Endothelial cell of umbilical vein (primary cell): ENCODE data around the gene HKDC1. TPM values are rescaled to one million over a fixed set of nuclear protein-coding genes. Genes with fewer than 3 reads are reported as not detected.
A peak's percentile ranks its signal among the peaks of the same experiment; 100 is the strongest.
"Not testable (repeated sequence)": the region's sequence is repeated elsewhere in the genome, so short reads cannot be mapped to it uniquely, and the experiment has no call there.

ENCODE experiments used
- BruUV-seq: library from RNA; stranded (reverse); fragments of 400-500 nt; replicated peaks from 2 replicates; lab custom pipeline; 2021; lab: Mats Ljungman, UMichigan
- CTCF ChIA-PET: fragments of 300-600, 350-600 bp; sonication (Branson Sonifier 250); formaldehyde crosslinking; loops from one replicate; lab custom pipeline; 2021; ENCODE audit warnings: antibody characterized with exemption, inconsistent platforms; lab: Charles Lee
- POLR2A ChIA-PET: fragments of 300-600, 350-600 bp; sonication (Branson Sonifier 250); formaldehyde crosslinking; loops from one replicate; lab custom pipeline; 2021; ENCODE audit warnings: antibody characterized with exemption, inconsistent platforms; lab: Charles Lee
- DNase-seq: peaks from one replicate; pipeline ENCODE4 v3.0.0-alpha.2; 2011; ENCODE audit warnings: low read depth, low spot score
- FAIRE-seq: peaks from 2 replicates; lab custom pipeline; 2011; peaks lifted over from hg19 to GRCh38; lab: Jason Lieb, UNC
- H2AFZ ChIP-seq: 2 replicates; pipeline ENCODE4 v1.6.0; 2012; ENCODE audit warnings: low read depth, low read length, control low read depth, inconsistent platforms
- H3K27ac ChIP-seq: 2 replicates; pipeline ENCODE4 v1.5.1; 2011; ENCODE audit warnings: low read depth, mild to moderate bottlenecking, control low read depth, low read length, moderate library complexity; ENCODE audit not compliant: insufficient read depth
- H3K27me3 ChIP-seq, 2 experiments: 2 replicates each; pipeline versions ENCODE4 v1.6.0 to v1.6.1; 2011; ENCODE audit warnings: low read length in 2 of 2, mixed read lengths in 1 of 2; ENCODE audit not compliant: control insufficient read depth in 2 of 2, insufficient read depth in 2 of 2
- H3K36me3 ChIP-seq, 2 experiments: 2 replicates in 1 of 2; 3 replicates in 1 of 2; pipeline ENCODE4 v1.5.1; 2011; ENCODE audit warnings: low read length in 2 of 2, mild to moderate bottlenecking in 1 of 2, moderate library complexity in 1 of 2; ENCODE audit not compliant: control insufficient read depth in 2 of 2, insufficient read depth in 2 of 2; ENCODE audit errors: extremely low read depth in 1 of 2
- H3K4me1 ChIP-seq: 3 replicates; pipeline ENCODE4 v1.5.1; 2011; ENCODE audit warnings: mild to moderate bottlenecking, low read length; ENCODE audit not compliant: control insufficient read depth, insufficient read depth; ENCODE audit errors: extremely low read depth
- H3K4me2 ChIP-seq: 2 replicates; pipeline ENCODE4 v1.6.1; 2011; ENCODE audit warnings: low read length, control low read depth, mixed read lengths; ENCODE audit not compliant: insufficient read depth
- H3K4me3 ChIP-seq, 3 experiments: fragments of 200-600 bp in 1 of 3; sonication (generic), shearing (Covaris generic) in 1 of 3; replicated peaks in 1 of 3; 2 replicates each; pipeline ENCODE4 v1.5.1; 2011 to 2016; ENCODE audit warnings: control low read depth in 3 of 3, low read length in 3 of 3, mild to moderate bottlenecking in 2 of 3, inconsistent platforms in 1 of 3, low read depth in 1 of 3, moderate library complexity in 1 of 3; ENCODE audit not compliant: insufficient read depth in 1 of 3
- H3K79me2 ChIP-seq: 2 replicates; pipeline ENCODE4 v1.6.0; 2012; ENCODE audit warnings: low read length, inconsistent platforms; ENCODE audit not compliant: control insufficient read depth, insufficient read depth
- H3K9ac ChIP-seq: replicated peaks from 2 replicates; pipeline ENCODE3; 2011; ENCODE audit warnings: low read length, control low read depth; ENCODE audit not compliant: insufficient read depth; ENCODE audit errors: extremely low read depth
- H3K9me1 ChIP-seq: replicated peaks from 3 replicates; pipeline ENCODE4 v1.6.0; 2011; ENCODE audit warnings: mild to moderate bottlenecking, low read length; ENCODE audit not compliant: control insufficient read depth, insufficient read depth; ENCODE audit errors: extremely low read depth
- H3K9me3 ChIP-seq: replicated peaks from 2 replicates; pipeline ENCODE4 v1.5.1; 2012; ENCODE audit warnings: low read length, inconsistent platforms; ENCODE audit not compliant: control insufficient read depth, insufficient read depth
- H4K20me1 ChIP-seq: replicated peaks from 2 replicates; pipeline ENCODE3; 2011; ENCODE audit warnings: mild to moderate bottlenecking, low read length; ENCODE audit not compliant: control insufficient read depth, insufficient read depth; ENCODE audit errors: extremely low read depth
- EZH2 ChIP-seq: IDR thresholded peaks from 2 replicates; pipeline ENCODE4 v1.6.1; 2012; ENCODE audit warnings: borderline replicate concordance, low read depth, mild to moderate bottlenecking, moderate library complexity, low read length, inconsistent platforms; ENCODE audit not compliant: severe bottlenecking
- FOS ChIP-seq: IDR thresholded peaks from 2 replicates; pipeline ENCODE4 v1.6.1; 2011; ENCODE audit warnings: mild to moderate bottlenecking, low read length, moderate library complexity, borderline replicate concordance; ENCODE audit not compliant: insufficient read depth
- GATA2 ChIP-seq: IDR thresholded peaks from 2 replicates; pipeline ENCODE4 v1.7.0; 2011; ENCODE audit warnings: low read depth, mild to moderate bottlenecking, moderate library complexity, mixed read lengths, low read length; ENCODE audit not compliant: insufficient read length, insufficient read depth
- JUN ChIP-seq: IDR thresholded peaks from 2 replicates; pipeline ENCODE4 v1.6.1; 2011; ENCODE audit warnings: borderline replicate concordance, low read depth; ENCODE audit not compliant: insufficient read length, insufficient read depth
- MYC ChIP-seq: IDR thresholded peaks from one replicate; pipeline ENCODE4 v1.6.1; 2011; ENCODE audit warnings: mild to moderate bottlenecking, low read depth, low read length
- POLR2A ChIP-seq: IDR thresholded peaks from 2 replicates; pipeline ENCODE4 v1.6.1; 2012; ENCODE audit warnings: low read depth, mild to moderate bottlenecking, control low read depth, low read length
- POLR2AphosphoS5 ChIP-seq: IDR thresholded peaks from 2 replicates; pipeline ENCODE4 v1.6.1; 2012; ENCODE audit warnings: low read depth, mild to moderate bottlenecking, control low read depth, low read length, moderate library complexity; ENCODE audit not compliant: insufficient read depth
- dilution Hi-C: fragments of 300-500 bp; cut with MboI; formaldehyde crosslinking; loops from one replicate; pipeline ENCODE4 v1.15.0; 2019; ENCODE audit warnings: low sequenced_read_pairs; ENCODE audit not compliant: extremely low pct_ligation_motif_present
- intact Hi-C: fragments of 100-400 bp; cut with micrococcal nuclease; formaldehyde crosslinking; loops from one replicate; pipeline ENCODE4 v1.10.0; 2022
- polyA plus RNA-seq, 4 experiments: library from polyadenylated mRNA; depleted of rRNA in 3 of 4; stranded (reverse) in 3 of 4; unstranded in 1 of 4; fragments of >200 nt; gene quantifications; 2 replicates each; pipeline versions ENCODE4 v1.2.1 to v1.2.3, GENCODE V29; 2011 to 2012; ENCODE audit warnings: missing spikeins in 1 of 4
- total RNA-seq: library from RNA; stranded (reverse); gene quantifications from 2 replicates; pipeline ENCODE4 v1.2.3, GENCODE V29; 2021
- TF ChIP-seq, protein P1 (sequence below): IDR thresholded peaks from 2 replicates; pipeline ENCODE4 v1.6.1; 2011; ENCODE audit not compliant: insufficient read depth, insufficient read length
- TF ChIP-seq, protein P2 (sequence below), 2 donors: IDR thresholded peaks; 1 replicate in 1 of 2; 2 replicates in 1 of 2; pipeline ENCODE4 v1.5.1; 2011; ENCODE audit warnings: low read length in 2 of 2, mild to moderate bottlenecking in 2 of 2, moderate library complexity in 2 of 2, control low read depth in 1 of 2, inconsistent platforms in 1 of 2, low read depth in 1 of 2; ENCODE audit not compliant: insufficient read depth in 1 of 2; ENCODE audit errors: extremely low read depth in 1 of 2

HKDC1 gene
- total and polyA plus RNA-seq, 2 donors (not counting 3 experiments of a cell fraction or from before 2014, with no cell fraction given) = not detected

DNA sequence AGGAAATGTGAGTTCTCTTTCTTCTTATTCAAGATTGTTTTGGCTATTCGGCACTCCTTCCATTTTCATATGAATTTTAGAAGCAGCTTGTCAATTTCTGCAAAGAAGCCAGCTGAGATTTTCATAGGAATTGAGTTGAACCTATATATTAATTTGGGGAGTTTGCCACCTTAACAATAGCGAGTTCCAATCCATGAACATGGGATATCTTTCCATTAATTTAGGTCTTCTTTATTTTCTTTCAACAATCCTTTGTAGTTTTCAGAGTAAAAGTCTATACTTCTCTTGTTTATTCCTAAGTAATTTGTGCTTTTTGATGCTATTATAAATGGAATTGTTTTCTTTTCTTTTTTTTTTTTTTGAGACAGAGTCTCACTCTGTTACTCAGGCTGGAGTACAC, 31.3 kb downstream of the HKDC1 start:
- H3K4me1 ChIP-seq, H3K4me3 ChIP-seq, H3K9ac ChIP-seq, H2AFZ ChIP-seq, BruUV-seq, H4K20me1 ChIP-seq, H3K9me1 ChIP-seq, intact Hi-C loops, H3K9me3 ChIP-seq, DNase-seq, H3K4me2 ChIP-seq, CTCF ChIA-PET, H3K27me3 ChIP-seq, H3K27ac ChIP-seq, H3K36me3 ChIP-seq, H3K79me2 ChIP-seq, dilution Hi-C loops: not testable (repeated sequence)
- FAIRE-seq = peak; percentile 44
- POLR2A ChIA-PET = interaction anchor here (0.7 kb wide), 1 partner anchor 140 kb away, joined by 11 read pairs; no protein-coding TSS in a partner anchor

DNA sequence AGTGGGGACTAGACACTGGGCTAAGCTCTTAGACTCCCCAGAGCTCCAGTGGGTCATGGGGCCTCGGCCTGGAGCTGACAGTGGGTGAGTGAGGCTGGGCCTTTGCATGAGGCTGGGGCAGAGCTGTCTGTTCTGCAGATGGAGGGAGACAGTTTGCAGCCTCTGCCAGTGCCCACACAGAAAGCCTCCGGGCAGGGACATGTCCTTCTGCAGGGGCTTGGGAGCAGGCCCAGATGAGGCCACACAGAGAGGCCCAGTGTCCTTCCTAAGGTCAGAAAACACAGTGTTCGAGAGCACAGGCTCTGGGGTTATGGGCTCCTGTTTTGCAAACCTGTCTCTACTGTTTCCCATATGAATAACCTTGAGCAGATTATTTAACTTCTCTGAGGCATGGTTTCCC, 33.0 kb downstream of the HKDC1 start:
- Histone ChIP-seq H3K36me3 (no peaks in the 10 kb centered on the region), H3K79me2 (no peaks in the 10 kb centered on the region), H3K9me3 (no peaks in the 10 kb centered on the region), H3K4me1 (no peaks in the 10 kb centered on the region), H3K4me2 (no peak overlapping the region), H3K9ac (no peak overlapping the region), H3K27ac (no peak overlapping the region), H2AFZ (no peak overlapping the region), H4K20me1 (no peaks in the 10 kb centered on the region), H3K9me1 (no peaks in the 10 kb centered on the region), H3K4me3 (no peak overlapping the region), H3K27me3 (peaks cover 0 to 2% of the 10 kb centered on the region in 2 experiments)
- intact Hi-C loops = no loop called here
- POLR2A ChIA-PET = no interaction called here
- CTCF ChIA-PET = interaction anchor here (1.1 to 1.8 kb wide), 2 partner anchors 14 to 122 kb away, joined by 3 to 5 read pairs; no protein-coding TSS in a partner anchor
- TF ChIP-seq, protein P1, sequence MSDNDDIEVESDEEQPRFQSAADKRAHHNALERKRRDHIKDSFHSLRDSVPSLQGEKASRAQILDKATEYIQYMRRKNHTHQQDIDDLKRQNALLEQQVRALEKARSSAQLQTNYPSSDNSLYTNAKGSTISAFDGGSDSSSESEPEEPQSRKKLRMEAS = no peak
- TF ChIP-seq, protein P2, sequence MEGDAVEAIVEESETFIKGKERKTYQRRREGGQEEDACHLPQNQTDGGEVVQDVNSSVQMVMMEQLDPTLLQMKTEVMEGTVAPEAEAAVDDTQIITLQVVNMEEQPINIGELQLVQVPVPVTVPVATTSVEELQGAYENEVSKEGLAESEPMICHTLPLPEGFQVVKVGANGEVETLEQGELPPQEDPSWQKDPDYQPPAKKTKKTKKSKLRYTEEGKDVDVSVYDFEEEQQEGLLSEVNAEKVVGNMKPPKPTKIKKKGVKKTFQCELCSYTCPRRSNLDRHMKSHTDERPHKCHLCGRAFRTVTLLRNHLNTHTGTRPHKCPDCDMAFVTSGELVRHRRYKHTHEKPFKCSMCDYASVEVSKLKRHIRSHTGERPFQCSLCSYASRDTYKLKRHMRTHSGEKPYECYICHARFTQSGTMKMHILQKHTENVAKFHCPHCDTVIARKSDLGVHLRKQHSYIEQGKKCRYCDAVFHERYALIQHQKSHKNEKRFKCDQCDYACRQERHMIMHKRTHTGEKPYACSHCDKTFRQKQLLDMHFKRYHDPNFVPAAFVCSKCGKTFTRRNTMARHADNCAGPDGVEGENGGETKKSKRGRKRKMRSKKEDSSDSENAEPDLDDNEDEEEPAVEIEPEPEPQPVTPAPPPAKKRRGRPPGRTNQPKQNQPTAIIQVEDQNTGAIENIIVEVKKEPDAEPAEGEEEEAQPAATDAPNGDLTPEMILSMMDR (IDR thresholded peaks at IDR 0.05; ENCODE audit: extremely low read depth in 1 of 2, insufficient read depth in 1 of 2, low read depth in 1 of 2, low read length in 2 of 2) = no peak
- no peak for TF ChIP-seq POLR2AphosphoS5
- TF ChIP-seq GATA2 = no peak
- no peak for TF ChIP-seq POLR2A
- TF ChIP-seq FOS = no peak
- TF ChIP-seq MYC = no peak
- TF ChIP-seq JUN = no peak
- no peak for TF ChIP-seq EZH2
- DNase-seq (no peak), FAIRE-seq (no peak)
- dilution Hi-C loops = no loop called here
- no TSS peak for BruUV-seq
